Skeletal muscle tissue (tissue), 4 donors: ENCODE results near the gene SNX30. TPM values are rescaled to one million over a fixed set of nuclear protein-coding genes. Genes with fewer than 3 reads are reported as not detected.

Experiments used
- H3K27ac ChIP-seq: one replicate; pipeline ENCODE4 v1.7.0; 2013; ENCODE audit warnings: mild to moderate bottlenecking, low read depth, low read length, inconsistent platforms
- H3K27me3 ChIP-seq, 3 donors: one replicate each; pipeline ENCODE4 v1.7.0; 2013; ENCODE audit warnings: low read length in 3 of 3; ENCODE audit not compliant: control insufficient read depth in 3 of 3, insufficient read depth in 3 of 3
- H3K36me3 ChIP-seq, 3 donors: one replicate each; pipeline ENCODE4 v1.7.0; 2013; ENCODE audit warnings: low read length in 3 of 3; ENCODE audit not compliant: control insufficient read depth in 3 of 3, insufficient read depth in 3 of 3
- H3K4me1 ChIP-seq, 3 donors: one replicate each; pipeline ENCODE4 v1.7.0; 2013; ENCODE audit warnings: low read length in 3 of 3, mild to moderate bottlenecking in 3 of 3; ENCODE audit not compliant: control insufficient read depth in 3 of 3, insufficient read depth in 3 of 3
- H3K4me3 ChIP-seq, 3 donors: one replicate each; pipeline ENCODE4 v1.7.0; 2013; ENCODE audit warnings: low read length in 3 of 3
- H3K9ac ChIP-seq, 3 donors: one replicate each; pipeline ENCODE4 v1.7.0; 2013; ENCODE audit warnings: low read length in 3 of 3, mild to moderate bottlenecking in 3 of 3, moderate library complexity in 2 of 3, low read depth in 1 of 3
- H3K9me3 ChIP-seq, 3 donors: one replicate each; pipeline ENCODE4 v1.7.0; 2013; ENCODE audit warnings: low read length in 3 of 3; ENCODE audit not compliant: control insufficient read depth in 3 of 3
- total RNA-seq: library from RNA; depleted of rRNA; stranded (reverse); fragments of >200 nt; gene quantifications from one replicate; pipeline ENCODE4 v1.2.3, GENCODE V29; 2014
- donor health status: Osteomylitis.

SNX30 gene
- total RNA-seq, 1 donor from 2014 or later: 8.9 TPM

DNA sequence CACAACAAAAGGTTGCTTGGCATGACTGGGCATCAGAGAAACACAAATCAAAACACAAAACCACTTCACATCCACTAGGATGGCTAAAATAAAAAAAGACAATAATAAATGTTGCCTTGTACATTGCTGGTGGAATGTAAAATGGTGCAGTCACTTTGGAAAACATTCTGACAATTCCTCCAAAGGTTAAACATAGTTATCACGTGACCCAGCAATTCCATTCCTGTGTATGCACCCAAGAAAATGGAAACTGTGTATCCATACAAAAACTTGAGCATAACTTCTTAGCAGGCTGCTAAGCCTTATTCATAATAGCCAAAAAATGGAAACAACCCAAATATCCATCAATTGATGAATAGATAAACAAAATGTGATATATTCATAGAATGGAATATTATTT, 150.3 kb downstream of the SNX30 start:
- no peak overlapping the region for H3K27ac ChIP-seq

DNA sequence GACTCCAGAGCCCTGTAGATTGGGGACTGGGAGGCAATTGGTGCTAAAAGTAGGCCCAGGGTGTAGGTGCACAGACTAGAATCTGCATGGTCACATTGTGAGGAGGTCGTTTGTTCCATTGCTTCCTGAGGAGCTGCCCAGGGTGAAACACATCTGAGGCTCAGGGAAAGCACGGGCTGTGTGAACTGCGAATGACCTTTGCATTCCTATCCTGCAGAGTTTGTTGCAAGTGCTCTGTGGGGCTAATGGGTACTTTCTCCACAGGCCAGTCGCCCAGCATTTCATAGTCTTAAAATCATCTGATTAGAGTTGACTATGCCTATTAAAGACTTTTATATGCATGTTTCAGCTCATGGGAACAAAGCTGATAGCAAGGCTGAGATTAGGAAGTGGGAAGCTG, 154.5 kb downstream of the SNX30 start:
- Histone ChIP-seq H3K9me3 (no peaks in the 10 kb centered on the region), H3K27ac (no peak overlapping the region), H3K9ac (no peak overlapping the region), H3K4me1 (no peaks in the 10 kb centered on the region), H3K4me3 (no peak overlapping the region), H3K36me3 (no peaks in the 10 kb centered on the region), H3K27me3 (peaks cover 0 to 3% (median 0%) of the 10 kb centered on the region in 3 donors)

More for the DNA sequence above, 150.3 kb downstream of the SNX30 start:
- Histone ChIP-seq H3K9ac (no peak overlapping the region), H3K9me3 (no peaks in the 10 kb centered on the region), H3K27me3 (peaks cover 0 to under 1% (median 0%) of the 10 kb centered on the region in 3 donors), H3K4me1 (no peaks in the 10 kb centered on the region), H3K4me3 (no peak overlapping the region), H3K36me3 (no peaks in the 10 kb centered on the region)

DNA sequence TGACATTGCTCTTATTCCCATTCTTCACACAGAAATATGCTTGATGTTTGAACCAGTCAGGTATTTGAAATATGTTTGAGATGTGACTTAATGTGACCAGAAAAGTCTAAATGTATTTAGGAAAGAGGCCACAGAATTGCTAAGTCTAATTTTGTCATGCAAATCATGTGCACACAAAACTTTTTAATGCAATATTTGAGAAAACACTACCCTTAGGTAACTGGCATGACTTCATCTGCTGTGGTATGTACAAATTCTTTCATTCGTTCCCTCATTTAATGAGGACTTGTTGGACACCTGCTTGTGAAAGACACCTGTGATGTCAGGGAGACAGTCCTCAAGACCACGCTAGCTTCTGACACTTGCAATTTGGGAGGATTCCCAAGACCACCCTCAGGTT, 161.2 kb downstream of the SNX30 start:
- Histone ChIP-seq H3K9ac (no peak overlapping the region), H3K27ac (no peak overlapping the region), H3K36me3 (no peaks in the 10 kb centered on the region), H3K4me1 (no peaks in the 10 kb centered on the region), H3K4me3 (no peak overlapping the region), H3K9me3 (no peaks in the 10 kb centered on the region), H3K27me3 (peaks cover 0 to 2% (median 0%) of the 10 kb centered on the region in 3 donors)

DNA sequence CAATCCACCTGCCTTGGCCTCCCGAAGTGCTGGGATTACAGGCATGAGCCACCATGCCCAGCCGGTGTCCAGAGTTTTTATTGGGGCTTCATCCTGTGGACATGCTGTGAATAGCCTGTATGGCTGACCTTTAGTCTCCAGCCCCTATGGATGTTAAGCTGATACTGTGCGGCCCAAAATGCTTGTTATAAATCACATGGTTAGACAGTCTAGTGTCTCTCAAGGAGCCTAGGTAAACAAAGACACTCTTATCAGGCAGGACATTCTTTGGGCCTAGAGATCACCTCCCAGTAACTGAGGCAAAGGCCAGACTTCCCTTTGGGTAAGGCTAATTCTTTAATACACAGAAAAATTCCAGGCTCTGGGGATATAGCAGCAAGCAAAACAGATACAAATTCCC, 162.1 kb downstream of the SNX30 start:
- Histone ChIP-seq H3K27me3 (no peaks in the 10 kb centered on the region), H3K4me1 (no peaks in the 10 kb centered on the region), H3K27ac (no peak overlapping the region), H3K4me3 (no peak overlapping the region), H3K9me3 (no peaks in the 10 kb centered on the region), H3K36me3 (no peaks in the 10 kb centered on the region), H3K9ac (no peak overlapping the region)

DNA sequence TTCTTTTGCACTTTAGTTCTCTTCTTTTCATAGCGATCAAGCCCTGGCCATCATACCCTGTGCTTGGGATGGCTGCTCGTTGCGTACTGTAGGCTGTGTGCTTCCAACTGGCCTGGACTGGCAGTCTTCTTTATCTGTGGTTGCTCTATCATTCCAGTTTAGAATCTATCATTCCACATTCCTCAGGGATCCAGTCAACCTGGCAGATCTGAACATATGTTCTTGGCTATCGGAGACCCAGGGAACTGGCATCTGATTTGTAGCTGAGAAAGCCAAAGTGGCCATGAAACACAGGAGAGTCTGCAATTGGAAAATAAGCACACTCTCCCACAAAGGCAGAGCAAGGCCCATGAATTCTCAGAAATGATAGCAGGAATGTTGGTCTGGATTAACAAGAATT, 162.8 kb downstream of the SNX30 start:
- no peaks in the 10 kb centered on the region for H3K9me3 ChIP-seq
- H3K9ac ChIP-seq: no peak overlapping the region
- H3K36me3 ChIP-seq: no peaks in the 10 kb centered on the region
- no peaks in the 10 kb centered on the region for H3K4me1 ChIP-seq
- no peaks in the 10 kb centered on the region for H3K27me3 ChIP-seq
- H3K4me3 ChIP-seq: no peak overlapping the region
- H3K27ac ChIP-seq: no peak overlapping the region

DNA sequence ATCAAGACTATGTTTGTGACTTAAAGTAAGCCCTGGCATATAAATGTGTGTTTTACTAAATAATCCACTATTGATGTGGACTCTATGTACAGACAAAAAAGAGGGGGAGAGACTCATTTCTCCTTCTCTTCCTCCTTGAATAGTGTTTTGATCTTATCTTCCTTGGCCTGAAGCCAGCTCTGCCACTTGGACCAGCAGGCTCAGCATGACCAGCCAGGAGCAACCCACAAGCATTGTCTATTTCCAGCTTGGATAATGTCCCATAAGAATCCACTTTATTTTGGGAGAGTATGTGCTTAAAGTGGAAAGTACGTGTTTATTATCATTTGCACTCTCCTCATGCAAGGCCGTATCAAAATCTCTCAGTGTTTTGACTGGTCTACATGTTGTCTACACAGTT, 164.0 kb downstream of the SNX30 start:
- H3K9ac ChIP-seq: no peak overlapping the region
- no peak overlapping the region for H3K27ac ChIP-seq
- no peaks in the 10 kb centered on the region for H3K9me3 ChIP-seq
- no peaks in the 10 kb centered on the region for H3K4me1 ChIP-seq
- H3K27me3 ChIP-seq: no peaks in the 10 kb centered on the region
- no peaks in the 10 kb centered on the region for H3K36me3 ChIP-seq
- H3K4me3 ChIP-seq: no peak overlapping the region

DNA sequence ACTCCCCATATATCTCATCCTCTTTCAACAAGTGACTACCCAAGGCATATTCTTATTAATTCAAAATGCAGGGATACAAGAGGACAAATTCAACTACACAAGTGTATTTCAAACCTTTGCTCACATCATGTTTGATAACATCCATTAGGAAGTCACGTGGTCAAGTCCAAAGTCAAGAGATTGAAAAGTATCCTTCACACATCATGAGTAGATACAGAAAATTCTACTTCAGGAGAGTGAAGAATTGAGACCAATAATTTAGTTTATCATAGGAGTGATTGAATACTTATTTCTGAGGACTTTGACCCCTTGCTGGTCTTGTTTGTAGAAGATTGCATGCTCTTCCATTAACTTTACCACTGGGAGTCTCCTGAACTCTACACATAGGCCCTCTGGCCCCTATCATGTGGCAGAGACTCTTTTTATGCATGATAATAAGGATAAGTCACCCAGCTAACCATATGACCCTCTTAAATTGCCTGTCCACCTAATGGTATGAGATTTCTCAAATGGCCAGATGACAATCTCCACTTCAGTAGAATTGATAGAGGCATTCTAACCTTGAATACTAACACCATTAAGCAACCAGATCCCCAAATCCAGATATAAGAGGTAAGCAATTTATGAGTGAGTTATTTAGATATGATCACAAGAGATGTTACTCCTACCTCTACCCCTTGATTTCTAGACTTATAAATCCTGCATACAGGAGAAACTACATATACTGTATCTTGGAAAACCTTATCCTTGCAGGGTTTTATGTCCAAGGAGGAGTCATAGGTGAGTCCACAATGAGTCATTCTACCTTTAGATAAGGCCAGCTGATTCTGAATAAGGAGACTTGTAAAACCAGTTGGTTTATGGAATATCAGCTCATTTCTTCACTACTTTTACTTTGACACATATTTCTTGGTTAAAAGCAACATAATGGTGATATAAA, 166.8 kb downstream of the SNX30 start:
- no peaks in the 10 kb centered on the region for H3K27me3 ChIP-seq
- no peaks in the 10 kb centered on the region for H3K4me1 ChIP-seq
- H3K9ac ChIP-seq: no peak overlapping the region
- H3K4me3 ChIP-seq: no peak overlapping the region
- H3K9me3 ChIP-seq: no peaks in the 10 kb centered on the region
- H3K36me3 ChIP-seq: no peaks in the 10 kb centered on the region
- no peak overlapping the region for H3K27ac ChIP-seq

DNA sequence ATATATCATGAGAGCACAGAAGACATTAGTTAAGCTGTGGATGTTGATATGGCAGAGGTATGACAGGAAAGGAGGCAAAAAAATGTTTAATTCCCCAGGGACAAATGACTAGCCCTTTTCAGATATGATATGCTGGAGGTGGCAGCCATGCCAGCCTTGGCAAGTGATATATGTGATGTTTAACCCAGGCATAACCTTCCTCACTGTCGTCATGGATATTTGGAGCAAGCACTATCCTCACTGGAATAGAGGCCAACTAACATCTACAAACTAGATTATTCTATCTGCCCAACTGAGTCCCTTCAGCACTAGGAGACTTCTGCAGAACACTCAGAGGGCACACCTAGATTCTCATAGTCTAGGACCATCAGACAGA, 167.4 kb downstream of the SNX30 start:
- Histone ChIP-seq H3K9ac (no peak overlapping the region), H3K4me1 (no peaks in the 10 kb centered on the region), H3K27me3 (no peaks in the 10 kb centered on the region), H3K9me3 (no peaks in the 10 kb centered on the region), H3K36me3 (no peaks in the 10 kb centered on the region), H3K4me3 (no peak overlapping the region), H3K27ac (no peak overlapping the region)

DNA sequence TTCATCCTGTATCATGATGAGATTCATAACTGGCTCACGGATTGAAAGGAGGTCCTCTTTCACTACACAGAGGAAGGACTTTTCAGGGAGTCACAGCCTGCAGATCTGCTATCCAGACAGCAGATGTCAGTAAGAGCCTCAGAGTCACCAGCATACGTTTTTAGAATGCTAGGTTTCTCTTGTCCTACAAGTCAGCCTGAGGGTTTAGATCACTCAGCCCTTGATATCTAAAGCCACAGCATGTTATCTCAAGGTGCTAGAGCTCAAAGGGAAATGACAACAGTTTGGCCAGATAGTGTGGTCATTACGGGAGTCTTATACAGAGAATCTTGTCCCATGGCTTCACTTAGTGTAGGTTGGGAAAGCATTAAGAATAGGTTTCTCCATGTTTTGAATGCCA, 171.0 kb downstream of the SNX30 start:
- Histone ChIP-seq H3K9me3 (no peaks in the 10 kb centered on the region), H3K27me3 (no peaks in the 10 kb centered on the region), H3K36me3 (no peaks in the 10 kb centered on the region), H3K4me1 (no peaks in the 10 kb centered on the region), H3K4me3 (no peak overlapping the region), H3K9ac (no peak overlapping the region), H3K27ac (no peak overlapping the region)
